IMR-90 (cell line): ENCODE data around the gene ZNRF3. TPM values are rescaled to one million over a fixed set of nuclear protein-coding genes. Genes with fewer than 3 reads are reported as not detected.

Experiments
- ATAC-seq: fragments of 200-7000 bp; cut with Tn5 transposase; 2 replicates; pipeline ENCODE4 v1.9.1; 2020; ENCODE audit warnings: low read depth, mild to moderate bottlenecking, moderate library complexity
- BruUV-seq: library from RNA; stranded (reverse); fragments of 400-500 nt; replicated peaks from 2 replicates; lab custom pipeline; 2021; lab: Mats Ljungman, UMichigan
- CTCF ChIA-PET: fragments of 300-600 bp; formaldehyde crosslinking; extraction: SDS; loops from one replicate; lab custom pipeline; 2021; ENCODE audit warnings: antibody characterized with exemption; lab: Yijun Ruan, JAX
- POLR2A ChIA-PET: fragments of 300-600 bp; sonication (Branson Sonifier 250); formaldehyde crosslinking; loops from one replicate; lab custom pipeline; 2022; ENCODE audit warnings: antibody characterized with exemption; ENCODE audit not compliant: unreplicated experiment; lab: Charles Lee
- DNase-seq: peaks from one replicate; pipeline ENCODE4 v3.0.0; 2013
- H2AFZ ChIP-seq: replicated peaks from 2 replicates; pipeline ENCODE3; 2013; ENCODE audit warnings: low read length, mild to moderate bottlenecking; ENCODE audit not compliant: poor library complexity
- H2AK5ac ChIP-seq: 2 replicates; pipeline ENCODE4 v1.6.1; 2013; ENCODE audit warnings: low read depth, low read length, inconsistent platforms
- H2AK9ac ChIP-seq: replicated peaks from 2 replicates; pipeline ENCODE3; 2013; ENCODE audit warnings: mild to moderate bottlenecking, low read depth, low read length, moderate library complexity; ENCODE audit not compliant: poor library complexity
- H2BK120ac ChIP-seq: 2 replicates; pipeline ENCODE4 v1.6.1; 2013; ENCODE audit warnings: low read depth, low read length, inconsistent platforms
- H2BK15ac ChIP-seq: 3 replicates; pipeline ENCODE4 v1.6.1; 2013; ENCODE audit warnings: low read depth, low read length, inconsistent platforms
- H2BK20ac ChIP-seq: 2 replicates; pipeline ENCODE4 v1.6.1; 2013; ENCODE audit warnings: low read depth, mild to moderate bottlenecking, inconsistent platforms, low read length, moderate library complexity
- H2BK5ac ChIP-seq: 2 replicates; pipeline ENCODE4 v1.6.1; 2013; ENCODE audit warnings: mild to moderate bottlenecking, low read depth, low read length, inconsistent platforms; ENCODE audit not compliant: poor library complexity, severe bottlenecking
- H3K14ac ChIP-seq: replicated peaks from 2 replicates; pipeline ENCODE4 v1.6.1; 2013; ENCODE audit warnings: low read depth, low read length, inconsistent platforms
- H3K18ac ChIP-seq: 2 replicates; pipeline ENCODE4 v1.6.1; 2013; ENCODE audit warnings: low read depth, low read length, control low read depth
- H3K23ac ChIP-seq: 2 replicates; pipeline ENCODE4 v1.6.1; 2013; ENCODE audit warnings: low read depth, low read length, inconsistent platforms
- H3K27ac ChIP-seq: 2 replicates; pipeline ENCODE4 v1.5.1; 2013; ENCODE audit warnings: mild to moderate bottlenecking, control low read depth, low read length; ENCODE audit not compliant: insufficient read depth
- H3K27me3 ChIP-seq: 2 replicates; pipeline ENCODE4 v1.6.1; 2013; ENCODE audit warnings: low read length; ENCODE audit not compliant: control insufficient read depth, insufficient read depth
- H3K36me3 ChIP-seq: 2 replicates; pipeline ENCODE4 v1.6.1; 2013; ENCODE audit warnings: low read length, mixed read lengths; ENCODE audit not compliant: control insufficient read depth, insufficient read depth
- H3K4ac ChIP-seq: 2 replicates; pipeline ENCODE4 v1.6.1; 2013; ENCODE audit warnings: low read depth, low read length, inconsistent platforms
- H3K4me1 ChIP-seq: 2 replicates; pipeline ENCODE4 v1.6.1; 2013; ENCODE audit warnings: low read length, mixed read lengths; ENCODE audit not compliant: control insufficient read depth, insufficient read depth
- H3K4me2 ChIP-seq: 2 replicates; pipeline ENCODE4 v1.6.1; 2013; ENCODE audit warnings: low read depth, mild to moderate bottlenecking, control low read depth, low read length, moderate library complexity
- H3K4me3 ChIP-seq: 2 replicates; pipeline ENCODE4 v1.5.1; 2013; ENCODE audit warnings: low read depth, mild to moderate bottlenecking, control low read depth, low read length, moderate library complexity; ENCODE audit not compliant: insufficient read depth
- H3K56ac ChIP-seq: 2 replicates; pipeline ENCODE4 v1.6.1; 2013; ENCODE audit warnings: low read length, inconsistent platforms; ENCODE audit not compliant: insufficient read depth; ENCODE audit errors: extremely low read depth
- H3K79me1 ChIP-seq, 2 experiments: 2 replicates each; pipeline ENCODE4 v1.6.1; 2013; ENCODE audit warnings: low read length in 2 of 2, inconsistent platforms in 1 of 2, low read depth in 1 of 2
- H3K9ac ChIP-seq: 2 replicates; pipeline ENCODE4 v1.6.1; 2013; ENCODE audit warnings: low read depth, low read length, control low read depth
- H3K9me1 ChIP-seq: 2 replicates; pipeline ENCODE4 v1.6.1; 2013; ENCODE audit warnings: low read length, inconsistent platforms; ENCODE audit not compliant: insufficient read depth
- H3K9me3 ChIP-seq: 2 replicates; pipeline ENCODE4 v1.6.1; 2013; ENCODE audit warnings: low read length; ENCODE audit not compliant: control insufficient read depth, insufficient read depth
- H4K20me1 ChIP-seq: 2 replicates; pipeline ENCODE4 v1.6.1; 2013; ENCODE audit warnings: low read length, inconsistent platforms; ENCODE audit not compliant: insufficient read depth
- H4K5ac ChIP-seq: 2 replicates; pipeline ENCODE4 v1.6.1; 2013; ENCODE audit warnings: mild to moderate bottlenecking, low read depth, low read length, control low read depth
- H4K8ac ChIP-seq, 2 experiments: 2 replicates each; pipeline ENCODE4 v1.6.1; 2013; ENCODE audit warnings: low read depth in 2 of 2, low read length in 2 of 2, control low read depth in 1 of 2, inconsistent platforms in 1 of 2
- H4K91ac ChIP-seq: 2 replicates; pipeline ENCODE4 v1.6.1; 2013; ENCODE audit warnings: low read depth, low read length, inconsistent platforms; ENCODE audit not compliant: insufficient read depth
- CEBPB ChIP-seq: IDR thresholded peaks from 2 replicates; pipeline ENCODE4 v1.6.1; 2012; ENCODE audit warnings: low read depth, low read length, improper control_type of control experiment
- RCOR1 ChIP-seq: IDR thresholded peaks from 2 replicates; pipeline ENCODE4 v1.6.1; 2012; ENCODE audit warnings: mild to moderate bottlenecking, low read length, improper control_type of control experiment; ENCODE audit not compliant: insufficient replicate concordance
- WGBS, 2 experiments: methylation state at CpG; one replicate each; pipeline versions ENCODE4 v1.1.5 to v1.1.7; 2013; ENCODE audit warnings: missing lambda C conversion rate in 2 of 2; ENCODE audit not compliant: insufficient read length in 1 of 2; ENCODE audit errors: extremely low coverage in 2 of 2; 5-methylcytosine and 5-hydroxymethylcytosine counted together
- dilution Hi-C: fragments of 300-500 bp; cut with HindIII; formaldehyde crosslinking; loops from one replicate; pipeline ENCODE4 v1.14.3; 2018; ENCODE audit warnings: low sequenced_read_pairs; ENCODE audit not compliant: unreplicated experiment
- in situ Hi-C: fragments of 300-500 bp; cut with MboI; formaldehyde crosslinking; loops from 3 replicates; pipeline ENCODE4 v1.14.3; 2019; ENCODE audit warnings: low sequenced_read_pairs, inconsistent platforms, mixed read lengths
- intact Hi-C: fragments of 100-400 bp; cut with micrococcal nuclease; formaldehyde crosslinking; loops from 2 replicates; pipeline ENCODE4 v1.10.0; 2022
- polyA plus RNA-seq, 3 experiments: library from polyadenylated mRNA; depleted of rRNA; stranded (reverse); fragments of >200 nt; gene quantifications; 2 replicates each; pipeline ENCODE4 v1.2.3, GENCODE V29; 2012; ENCODE audit warnings: low replicate concordance in 1 of 3
- total RNA-seq: library from RNA; depleted of rRNA; stranded (reverse); fragments of >200 nt; gene quantifications from 2 replicates; pipeline ENCODE4 v1.2.3, GENCODE V29; 2012

ZNRF3 gene
- total and polyA plus RNA-seq, 2 of the 4 experiments (the other 2 are of a cell fraction) = 1.4 to 2.4 TPM

- DNase-seq (no peak), ATAC-seq (no peak; the same call in 1 of the 2 replicates)
- Histone ChIP-seq H3K23ac (no peak overlapping the region), H4K8ac (no peak overlapping the region), H3K14ac (no peak overlapping the region), H3K79me1 (no peaks in the 10 kb centered on the region), H4K5ac (no peak overlapping the region), H2AK5ac (no peak overlapping the region), H3K4ac (no peak overlapping the region), H3K27ac (no peak overlapping the region), H2AFZ (no peak overlapping the region), H3K18ac (no peak overlapping the region), H3K4me1 (peaks cover 5% of the 10 kb centered on the region; the same call in 1 of the 2 replicates), H3K27me3 (no peaks in the 10 kb centered on the region), H2BK20ac (no peak overlapping the region), H2BK120ac (no peak overlapping the region), H3K9ac (no peak overlapping the region), H2BK15ac (no peak overlapping the region), H3K4me2 (no peak overlapping the region), H2AK9ac (no peak overlapping the region), H4K91ac (no peak overlapping the region), H3K36me3 (0 out of 2 replicates have a peak, but pooled peaks cover 1% of the 10 kb centered on the region), H3K9me1 (peaks cover 3% of the 10 kb centered on the region; the same call in 1 of the 2 replicates), H3K4me3 (no peak overlapping the region), H3K9me3 (peaks cover 4% of the 10 kb centered on the region; the same call in 1 of the 2 replicates), H4K20me1 (no peaks in the 10 kb centered on the region), H2BK5ac (no peak overlapping the region), H3K56ac (no peak overlapping the region)
- TF ChIP-seq RCOR1 (no peak), CEBPB (peak; percentile 38; the same call in 1 of the 2 replicates)
- ChIA-PET POLR2A (no interaction called here), CTCF (interaction anchor here (0.6 kb wide), 1 partner anchor 17 kb away, joined by 3 read pairs; no protein-coding TSS in a partner anchor)
- in situ Hi-C loops (no loop called here), intact Hi-C loops (no loop called here), dilution Hi-C loops (no loop called here)
- BruUV-seq = no TSS peak
- no CpG with 5 or more reads among the region's 3 CpGs for WGBS, 2 experiments
Measured at GRCh38 chr22:28986366-28986765, 103.0 kb downstream of the ZNRF3 start.
